WTC11 (cell line): Measurements from ENCODE around the gene NDUFAF8.

Experiments
- ELF4 ChIP-seq: sonication (generic); formaldehyde crosslinking; IDR thresholded peaks from 2 replicates; pipeline ENCODE4 v1.8.1; 2022; ENCODE audit warnings: low read depth, mild to moderate bottlenecking, moderate library complexity, missing genetic modification reagents
- FOXJ3 ChIP-seq: sonication (generic); formaldehyde crosslinking; IDR thresholded peaks from 2 replicates; pipeline ENCODE4 v1.9.0; 2021; ENCODE audit warnings: missing genetic modification reagents, mild to moderate bottlenecking, borderline replicate concordance
- HMGXB4 ChIP-seq: sonication (generic); formaldehyde crosslinking; IDR thresholded peaks from 2 replicates; pipeline ENCODE4 v1.8.1; 2023; ENCODE audit warnings: mild to moderate bottlenecking, moderate library complexity, missing genetic modification reagents
- IRF2 ChIP-seq: sonication (generic); formaldehyde crosslinking; IDR thresholded peaks from 2 replicates; pipeline ENCODE4 v1.8.0; 2022; ENCODE audit warnings: low read depth, missing genetic modification reagents, borderline replicate concordance
- NFE2L1 ChIP-seq: sonication (generic); formaldehyde crosslinking; IDR thresholded peaks from 2 replicates; pipeline ENCODE4 v1.8.1; 2023; ENCODE audit warnings: missing genetic modification reagents
- NR3C1 ChIP-seq: sonication (generic); formaldehyde crosslinking; conservative IDR thresholded peaks from 2 replicates; pipeline ENCODE4 v1.8.1; 2023; ENCODE audit warnings: low read depth, mild to moderate bottlenecking, missing genetic modification reagents
- SP1 ChIP-seq: sonication (generic); formaldehyde crosslinking; conservative IDR thresholded peaks from 2 replicates; pipeline ENCODE4 v1.8.1; 2022; ENCODE audit warnings: missing genetic modification reagents
- USF2 ChIP-seq: sonication (generic); formaldehyde crosslinking; IDR thresholded peaks from 2 replicates; pipeline ENCODE4 v1.8.1; 2023; ENCODE audit warnings: mild to moderate bottlenecking, missing genetic modification reagents, moderate library complexity
- TF ChIP-seq, protein P1 (sequence below): sonication (generic); formaldehyde crosslinking; IDR thresholded peaks from 2 replicates; pipeline ENCODE4 v1.8.1; 2023; ENCODE audit warnings: mild to moderate bottlenecking, missing genetic modification reagents, borderline replicate concordance
- TF ChIP-seq, protein P2 (sequence below): fragments of 200-600 bp; IDR thresholded peaks from 2 replicates; pipeline ENCODE4 v1.8.0; 2022; ENCODE audit warnings: antibody characterized with exemption

DNA sequence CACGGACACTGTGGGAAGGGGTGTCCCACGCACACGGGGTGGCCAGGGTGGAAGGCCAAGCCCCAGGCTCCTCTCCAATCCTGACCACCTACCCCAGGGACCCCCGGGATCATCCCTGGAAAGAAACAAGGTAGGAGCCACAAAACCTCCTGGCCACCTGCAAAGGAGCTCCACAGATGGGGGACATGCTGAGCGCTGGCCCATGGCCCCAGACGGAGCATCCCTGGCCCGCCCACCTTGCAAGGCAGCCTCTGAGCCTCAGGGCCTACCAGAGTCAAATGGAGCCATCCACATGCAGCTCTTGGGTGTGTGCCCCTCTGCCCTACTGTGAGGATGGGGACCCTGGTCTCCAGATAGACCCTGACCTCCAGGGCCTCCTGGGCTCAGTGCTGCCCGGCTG is 39.7 kb downstream of the NDUFAF8 start:
- TF ChIP-seq, protein P1, sequence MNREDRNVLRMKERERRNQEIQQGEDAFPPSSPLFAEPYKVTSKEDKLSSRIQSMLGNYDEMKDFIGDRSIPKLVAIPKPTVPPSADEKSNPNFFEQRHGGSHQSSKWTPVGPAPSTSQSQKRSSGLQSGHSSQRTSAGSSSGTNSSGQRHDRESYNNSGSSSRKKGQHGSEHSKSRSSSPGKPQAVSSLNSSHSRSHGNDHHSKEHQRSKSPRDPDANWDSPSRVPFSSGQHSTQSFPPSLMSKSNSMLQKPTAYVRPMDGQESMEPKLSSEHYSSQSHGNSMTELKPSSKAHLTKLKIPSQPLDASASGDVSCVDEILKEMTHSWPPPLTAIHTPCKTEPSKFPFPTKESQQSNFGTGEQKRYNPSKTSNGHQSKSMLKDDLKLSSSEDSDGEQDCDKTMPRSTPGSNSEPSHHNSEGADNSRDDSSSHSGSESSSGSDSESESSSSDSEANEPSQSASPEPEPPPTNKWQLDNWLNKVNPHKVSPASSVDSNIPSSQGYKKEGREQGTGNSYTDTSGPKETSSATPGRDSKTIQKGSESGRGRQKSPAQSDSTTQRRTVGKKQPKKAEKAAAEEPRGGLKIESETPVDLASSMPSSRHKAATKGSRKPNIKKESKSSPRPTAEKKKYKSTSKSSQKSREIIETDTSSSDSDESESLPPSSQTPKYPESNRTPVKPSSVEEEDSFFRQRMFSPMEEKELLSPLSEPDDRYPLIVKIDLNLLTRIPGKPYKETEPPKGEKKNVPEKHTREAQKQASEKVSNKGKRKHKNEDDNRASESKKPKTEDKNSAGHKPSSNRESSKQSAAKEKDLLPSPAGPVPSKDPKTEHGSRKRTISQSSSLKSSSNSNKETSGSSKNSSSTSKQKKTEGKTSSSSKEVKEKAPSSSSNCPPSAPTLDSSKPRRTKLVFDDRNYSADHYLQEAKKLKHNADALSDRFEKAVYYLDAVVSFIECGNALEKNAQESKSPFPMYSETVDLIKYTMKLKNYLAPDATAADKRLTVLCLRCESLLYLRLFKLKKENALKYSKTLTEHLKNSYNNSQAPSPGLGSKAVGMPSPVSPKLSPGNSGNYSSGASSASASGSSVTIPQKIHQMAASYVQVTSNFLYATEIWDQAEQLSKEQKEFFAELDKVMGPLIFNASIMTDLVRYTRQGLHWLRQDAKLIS, result no peak
- TF ChIP-seq, protein P2, sequence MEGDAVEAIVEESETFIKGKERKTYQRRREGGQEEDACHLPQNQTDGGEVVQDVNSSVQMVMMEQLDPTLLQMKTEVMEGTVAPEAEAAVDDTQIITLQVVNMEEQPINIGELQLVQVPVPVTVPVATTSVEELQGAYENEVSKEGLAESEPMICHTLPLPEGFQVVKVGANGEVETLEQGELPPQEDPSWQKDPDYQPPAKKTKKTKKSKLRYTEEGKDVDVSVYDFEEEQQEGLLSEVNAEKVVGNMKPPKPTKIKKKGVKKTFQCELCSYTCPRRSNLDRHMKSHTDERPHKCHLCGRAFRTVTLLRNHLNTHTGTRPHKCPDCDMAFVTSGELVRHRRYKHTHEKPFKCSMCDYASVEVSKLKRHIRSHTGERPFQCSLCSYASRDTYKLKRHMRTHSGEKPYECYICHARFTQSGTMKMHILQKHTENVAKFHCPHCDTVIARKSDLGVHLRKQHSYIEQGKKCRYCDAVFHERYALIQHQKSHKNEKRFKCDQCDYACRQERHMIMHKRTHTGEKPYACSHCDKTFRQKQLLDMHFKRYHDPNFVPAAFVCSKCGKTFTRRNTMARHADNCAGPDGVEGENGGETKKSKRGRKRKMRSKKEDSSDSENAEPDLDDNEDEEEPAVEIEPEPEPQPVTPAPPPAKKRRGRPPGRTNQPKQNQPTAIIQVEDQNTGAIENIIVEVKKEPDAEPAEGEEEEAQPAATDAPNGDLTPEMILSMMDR, result no peak
- TF ChIP-seq IRF2 (CRISPR knock-in tag) (no peak), USF2 (CRISPR knock-in tag) (no peak), FOXJ3 (no peak), NFE2L1 (CRISPR knock-in tag) (no peak), ELF4 (no peak), HMGXB4 (CRISPR knock-in tag) (no peak), NR3C1 (CRISPR knock-in tag) (no peak), SP1 (CRISPR knock-in tag) (no peak)
